ENCODE measurements around the gene AK9.
"Not testable (repeated sequence)": the region's sequence is repeated elsewhere in the genome, so short reads cannot be mapped to it uniquely, and the experiment has no call there.

The AK9 gene

GRCh38 chr6:109686566-109687265 is 4.3 kb downstream of the AK9 start:
- no peak overlapping the region for H3K4me3 ChIP-seq (replicated peaks; ENCODE audit: low read depth, low read length)
- DNase-seq (ENCODE audit: extremely low read depth, low read depth), result no peak
- no peak for TF ChIP-seq CTCF (IDR thresholded peaks at IDR 0.05; ENCODE audit: low read depth, low read length, missing control alignments)

- DNase-seq (ENCODE audit: extremely low read depth, low read depth); H3K4me3 ChIP-seq (replicated peaks; ENCODE audit: low read depth, low read length): not testable (repeated sequence)
These were observed 12.1 kb downstream of the AK9 start for GRCh38 chr6:109678661-109679505.

- no peak for TF ChIP-seq CTCF (IDR thresholded peaks at IDR 0.05; ENCODE audit: low read depth, low read length, missing control alignments)
- H3K4me3 ChIP-seq (replicated peaks; ENCODE audit: low read depth, low read length), result no peak overlapping the region
- no peak for DNase-seq (ENCODE audit: extremely low read depth, low read depth)
These were observed 12.8 kb downstream of the AK9 start for GRCh38 chr6:109678240-109678639.

- DNase-seq (ENCODE audit: extremely low read depth, low read depth), result no peak
- H3K4me3 ChIP-seq (replicated peaks; ENCODE audit: low read depth, low read length), result no peak overlapping the region
- no peak for TF ChIP-seq CTCF (IDR thresholded peaks at IDR 0.05; ENCODE audit: low read depth, low read length, missing control alignments)
These were observed 14.3 kb downstream of the AK9 start for GRCh38 chr6:109676724-109677123.

GRCh38 chr6:109672839-109673238 is 18.2 kb downstream of the AK9 start:
- H3K4me3 ChIP-seq (replicated peaks; ENCODE audit: low read depth, low read length), result no peak overlapping the region
- TF ChIP-seq CTCF (IDR thresholded peaks at IDR 0.05; ENCODE audit: low read depth, low read length, missing control alignments), result no peak
- no peak for DNase-seq (ENCODE audit: extremely low read depth, low read depth)

GRCh38 chr6:109672175-109672574 is 18.8 kb downstream of the AK9 start:
- no peak overlapping the region for H3K4me3 ChIP-seq (replicated peaks; ENCODE audit: low read depth, low read length)
- DNase-seq (ENCODE audit: extremely low read depth, low read depth), result no peak
- no peak for TF ChIP-seq CTCF (IDR thresholded peaks at IDR 0.05; ENCODE audit: low read depth, low read length, missing control alignments)

- DNase-seq (ENCODE audit: extremely low read depth, low read depth), result no peak
- H3K4me3 ChIP-seq (replicated peaks; ENCODE audit: low read depth, low read length), result no peak overlapping the region
- TF ChIP-seq CTCF (IDR thresholded peaks at IDR 0.05; ENCODE audit: low read depth, low read length, missing control alignments), result no peak
These were observed 19.3 kb downstream of the AK9 start for GRCh38 chr6:109671733-109672132.
